Urothelium cell line (cell line): ENCODE measurements around the gene HTRA3.
"Not testable (repeated sequence)": the region's sequence is repeated elsewhere in the genome, so short reads cannot be mapped to it uniquely, and the experiment has no call there.

Experiments used
- DNase-seq: peaks from one replicate; pipeline ENCODE4 v3.0.0; 2011; ENCODE audit warnings: low spot score, mixed read lengths
- FAIRE-seq: peaks from 2 replicates; lab custom pipeline; 2011; peaks lifted over from hg19 to GRCh38; lab: Jason Lieb, UNC

Gene HTRA3

DNA sequence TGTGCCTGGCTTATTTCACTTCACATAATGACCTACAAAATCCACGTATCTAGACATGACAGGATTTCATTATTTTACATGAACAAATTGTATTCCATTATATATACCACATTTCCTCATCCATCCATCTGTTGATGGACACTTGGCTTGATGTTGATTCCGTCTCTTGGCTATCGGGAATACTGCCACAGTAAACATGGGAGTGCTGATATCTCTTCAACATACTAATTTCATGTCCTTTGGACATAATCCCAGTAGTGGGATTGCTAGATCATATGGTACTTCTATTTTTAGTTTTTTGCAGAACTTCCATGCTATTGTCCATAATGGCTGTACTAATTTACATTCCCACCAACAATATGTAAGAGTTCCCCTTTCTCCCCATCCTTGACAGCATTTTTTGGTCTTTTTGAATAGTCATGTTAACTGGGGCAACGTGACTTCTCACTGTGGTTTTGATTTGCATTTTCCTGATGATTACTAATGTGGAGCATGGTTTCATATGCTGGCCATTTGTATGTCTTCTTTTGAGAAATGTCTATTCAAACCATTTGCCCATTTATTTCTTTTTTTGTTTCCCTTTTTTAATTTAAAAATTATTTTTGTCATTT lies 68.9 kb downstream of the HTRA3 start:
- no peak for DNase-seq
- FAIRE-seq: no peak

DNA sequence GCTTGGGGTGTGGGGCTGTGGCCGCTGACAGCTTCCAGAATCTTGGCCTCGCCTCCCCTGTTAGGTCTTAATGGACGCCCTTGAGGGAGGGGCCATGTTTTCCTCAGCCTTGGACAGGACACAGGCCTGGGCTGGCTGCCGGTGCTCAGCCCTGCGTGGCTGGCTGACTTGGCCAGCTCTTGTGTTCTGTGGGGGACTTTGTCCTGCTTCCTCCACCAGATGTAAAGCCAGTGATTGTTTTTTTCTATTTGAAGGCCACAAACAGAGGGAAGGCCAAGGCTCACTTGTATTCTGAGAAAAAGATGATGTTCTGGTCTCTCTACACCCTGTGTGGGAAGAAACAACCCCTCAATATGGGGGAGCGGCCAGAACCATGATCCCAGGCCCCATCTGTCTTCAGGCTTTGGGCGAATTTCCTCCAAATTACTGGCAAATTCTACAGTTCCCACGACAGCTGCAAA lies 71.3 kb downstream of the HTRA3 start:
- DNase-seq (no peak), FAIRE-seq (no peak)

DNA sequence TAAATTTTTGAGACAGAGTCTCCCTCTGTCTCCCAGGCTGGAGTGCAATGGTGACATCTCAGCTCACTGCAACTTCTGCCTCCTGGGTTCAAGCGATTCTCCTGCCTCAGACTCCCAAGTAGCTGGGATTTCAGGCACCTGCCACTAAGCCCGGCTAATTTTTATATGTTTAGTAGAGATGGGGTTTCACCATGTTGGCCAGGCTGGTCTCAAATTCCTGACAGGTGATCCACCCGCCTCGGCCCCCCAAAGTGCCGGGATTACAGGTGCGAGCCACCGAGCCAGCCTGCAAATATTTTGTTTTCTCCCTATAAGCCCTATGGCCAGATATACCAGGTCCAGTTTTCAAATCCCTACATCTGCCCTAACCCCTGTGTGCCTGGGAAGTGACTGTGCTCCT lies 71.7 kb downstream of the HTRA3 start:
- not testable (repeated sequence) for DNase-seq, FAIRE-seq

DNA sequence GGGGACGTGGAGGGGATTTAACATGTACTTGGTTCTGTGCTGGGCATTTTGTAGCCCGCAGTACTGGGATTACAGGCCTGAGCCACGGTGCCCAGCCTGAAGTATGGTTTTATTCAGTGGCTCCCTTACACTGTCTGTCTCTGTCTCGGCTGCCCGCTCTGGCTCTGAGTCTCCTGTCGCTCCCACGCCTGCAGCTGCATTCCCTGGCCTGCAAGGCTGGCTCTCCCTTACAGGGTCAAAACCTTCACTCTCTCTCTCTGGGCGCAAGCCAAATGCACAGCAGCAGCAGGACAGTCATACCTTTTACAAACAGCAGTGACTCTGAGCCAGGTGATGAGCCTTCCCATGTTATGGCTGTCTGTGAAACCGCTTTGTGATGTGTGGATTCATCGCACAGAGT lies 72.1 kb downstream of the HTRA3 start:
- no peak for FAIRE-seq
- no peak for DNase-seq

DNA sequence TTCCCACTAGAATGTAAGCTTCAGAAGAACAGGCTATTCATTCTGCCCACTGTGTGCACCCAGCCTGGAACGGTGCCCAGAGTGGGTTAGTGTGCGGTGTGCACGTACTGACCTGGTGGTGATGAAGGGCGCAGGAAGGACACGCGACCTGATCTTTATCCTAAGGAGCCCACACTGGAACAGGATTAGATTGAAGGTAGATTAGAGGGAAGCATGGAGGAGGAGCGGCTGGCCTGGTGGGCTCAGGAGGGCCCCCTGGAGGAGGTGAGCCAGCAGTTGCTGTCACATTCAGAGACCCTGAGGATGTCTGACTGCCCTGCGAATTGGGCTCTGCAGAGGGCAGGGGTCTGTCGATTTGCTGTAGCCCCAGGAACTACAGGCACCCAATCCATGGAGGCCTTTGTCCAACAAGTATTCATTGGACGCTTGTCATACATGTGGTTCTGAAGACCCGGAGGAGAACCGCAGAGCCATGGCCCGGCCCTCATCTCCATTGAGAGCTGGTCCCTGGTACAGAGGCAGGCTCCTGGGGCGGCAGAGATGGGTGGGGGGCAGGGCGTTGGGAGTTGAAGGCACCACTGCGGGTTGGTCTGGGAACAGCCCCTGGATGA lies 73.2 kb downstream of the HTRA3 start:
- DNase-seq: no peak
- no peak for FAIRE-seq

DNA sequence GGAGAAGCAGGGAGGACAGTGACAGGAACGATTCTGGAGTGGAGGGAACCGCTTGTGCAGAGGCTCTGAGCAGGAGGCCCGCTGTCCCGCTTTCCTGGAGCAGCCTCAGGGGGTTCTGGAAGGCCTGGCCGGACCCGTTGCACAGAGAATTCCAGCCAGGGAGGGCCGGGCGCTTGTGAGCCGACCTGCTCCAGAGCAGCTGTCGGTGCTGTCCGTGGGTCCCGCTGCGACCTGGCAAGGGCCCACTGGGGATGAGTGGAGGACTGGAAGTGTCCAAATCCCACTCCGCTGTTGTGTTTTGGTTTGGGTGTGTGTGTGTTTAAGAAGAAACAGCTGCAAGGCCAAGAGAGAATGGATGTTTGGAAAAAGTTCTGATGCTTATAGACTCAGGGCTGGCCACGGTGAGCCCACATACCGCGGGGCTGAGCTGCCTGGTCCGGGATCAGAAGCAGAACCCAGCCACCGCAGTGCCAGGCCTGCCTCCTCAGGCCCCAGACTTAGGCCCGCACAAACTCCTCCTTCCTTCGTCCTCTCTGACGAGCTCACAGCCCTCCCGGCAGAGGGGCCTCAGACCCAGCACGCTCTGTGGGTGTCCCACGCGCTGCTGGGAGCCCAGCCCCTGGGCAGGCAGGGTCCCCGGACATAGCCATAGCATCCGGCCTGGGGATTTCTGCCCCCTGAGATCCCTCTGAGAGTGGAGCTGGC lies 73.9 kb downstream of the HTRA3 start:
- FAIRE-seq (no peak), DNase-seq (no peak)

DNA sequence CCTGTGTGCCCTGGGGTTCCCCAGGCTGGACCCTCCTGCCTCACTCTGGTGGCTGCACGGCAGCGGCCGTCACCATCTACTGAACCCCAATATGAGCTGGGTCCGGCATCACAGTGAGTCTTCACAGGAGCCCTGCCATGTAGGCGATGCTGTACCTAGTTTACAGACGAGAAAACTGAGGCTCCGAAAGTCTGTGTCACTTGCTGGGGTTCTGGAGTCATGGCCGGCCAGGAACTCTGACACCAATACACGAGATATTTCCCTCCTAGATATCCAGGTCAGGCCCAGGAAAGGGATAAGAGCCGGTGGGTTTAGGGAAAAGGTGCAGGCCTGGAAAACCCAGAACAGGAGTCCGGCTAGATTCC lies 74.4 kb downstream of the HTRA3 start:
- no peak for DNase-seq
- no peak for FAIRE-seq

DNA sequence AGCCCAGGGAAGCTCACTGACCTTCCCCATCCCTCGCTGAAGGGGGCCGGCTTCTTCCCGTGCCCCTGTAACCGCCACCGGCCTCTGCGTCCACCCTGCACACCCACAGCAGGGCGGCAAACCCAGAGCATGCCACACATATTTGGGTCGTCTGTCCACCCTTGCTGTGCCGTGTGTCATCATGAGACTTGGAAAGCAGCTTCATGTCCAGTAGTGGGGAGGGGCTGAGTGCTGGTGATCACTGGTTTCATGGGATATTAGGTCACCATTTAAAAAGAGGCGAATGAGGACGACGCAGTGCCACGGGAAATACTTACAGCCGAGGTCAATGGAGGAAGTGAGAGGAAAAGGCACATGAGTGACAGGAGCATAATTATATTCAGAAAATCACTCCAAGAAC lies 74.8 kb downstream of the HTRA3 start:
- FAIRE-seq (no peak), DNase-seq (no peak)

DNA sequence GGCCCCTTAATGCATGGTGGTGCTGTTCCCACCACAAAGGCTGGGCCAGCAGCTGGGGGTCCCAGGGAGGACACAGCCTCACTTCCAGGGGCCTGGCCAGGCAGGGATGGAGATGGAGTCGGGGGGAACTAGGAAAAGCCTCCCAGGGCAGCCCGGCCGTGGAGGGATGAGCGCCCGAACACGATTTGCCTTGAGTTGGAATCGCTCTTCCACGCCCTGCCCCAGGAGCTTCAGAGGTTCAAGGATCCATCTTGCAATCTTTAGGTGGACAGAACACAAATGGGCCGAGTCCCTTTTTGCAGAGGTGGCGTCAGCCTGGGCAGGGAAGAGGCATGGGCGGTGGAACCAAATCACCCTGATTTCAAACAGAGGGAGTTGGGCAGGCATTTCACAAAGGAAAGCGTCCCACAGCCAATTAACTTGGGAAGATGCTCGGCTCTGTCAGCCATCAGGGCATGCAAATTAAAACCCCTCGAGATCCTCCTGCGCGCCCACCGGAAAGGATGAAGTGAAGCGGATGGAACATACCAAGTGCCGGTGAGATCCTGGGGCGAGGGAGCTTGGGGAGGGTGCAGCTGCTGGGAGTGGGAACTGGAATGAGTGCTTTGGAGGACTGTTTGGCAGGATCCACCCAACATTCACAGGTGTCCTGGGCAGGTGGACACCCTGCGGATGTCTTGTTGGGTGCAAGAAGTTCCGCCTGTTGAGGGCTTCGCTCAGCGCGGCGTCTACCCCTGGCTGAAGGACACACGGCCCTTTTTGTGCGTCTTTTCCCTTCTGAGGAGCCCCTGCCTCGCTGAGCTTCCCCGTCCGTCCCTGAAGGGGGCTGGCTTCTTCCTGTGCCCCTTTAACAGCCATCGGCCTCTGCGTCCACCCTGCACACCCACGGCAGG lies 75.7 kb downstream of the HTRA3 start:
- DNase-seq: no peak
- no peak for FAIRE-seq

DNA sequence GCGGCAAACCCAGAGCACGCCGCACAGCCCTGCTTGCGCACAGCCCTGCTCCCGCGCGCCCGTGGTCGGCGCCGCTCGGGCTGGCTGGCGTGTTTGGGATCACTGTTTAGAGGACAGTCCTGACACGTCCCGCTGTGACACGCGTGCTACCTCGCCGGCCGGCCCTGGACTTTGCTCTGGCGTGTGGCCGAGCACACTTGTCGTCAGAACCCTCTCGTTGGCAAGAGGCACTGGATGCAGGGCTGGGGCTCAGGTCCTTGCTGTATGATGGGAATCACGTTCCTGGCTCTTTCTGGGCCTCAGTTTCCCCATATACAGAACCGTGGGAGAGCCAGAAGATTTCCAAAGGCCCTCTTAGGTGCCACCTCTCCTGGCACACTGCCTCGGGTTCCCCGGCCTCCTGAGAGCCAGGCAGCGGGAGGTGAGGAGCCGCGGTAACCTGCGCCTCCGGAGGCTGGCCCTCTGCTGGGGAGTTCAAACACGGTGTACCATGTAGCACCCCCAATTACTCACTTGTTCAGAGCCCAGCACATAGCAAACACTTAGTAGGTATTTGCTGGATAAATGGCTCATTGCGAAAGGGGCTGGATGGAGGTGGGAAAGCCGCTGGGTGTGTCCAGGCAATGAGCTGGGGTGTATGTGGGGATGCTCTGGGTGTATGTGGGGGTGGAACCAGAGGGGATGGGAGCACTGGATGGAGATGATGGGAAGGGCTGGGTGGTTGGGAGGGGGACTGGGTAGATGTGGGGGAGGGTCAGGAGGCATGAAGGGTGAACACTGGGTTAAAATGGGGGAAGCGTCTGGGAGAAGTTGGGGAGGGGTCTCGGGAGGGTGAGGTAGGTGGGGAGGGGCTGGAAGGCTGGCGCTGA lies 76.6 kb downstream of the HTRA3 start:
- no peak for FAIRE-seq
- DNase-seq: no peak

DNA sequence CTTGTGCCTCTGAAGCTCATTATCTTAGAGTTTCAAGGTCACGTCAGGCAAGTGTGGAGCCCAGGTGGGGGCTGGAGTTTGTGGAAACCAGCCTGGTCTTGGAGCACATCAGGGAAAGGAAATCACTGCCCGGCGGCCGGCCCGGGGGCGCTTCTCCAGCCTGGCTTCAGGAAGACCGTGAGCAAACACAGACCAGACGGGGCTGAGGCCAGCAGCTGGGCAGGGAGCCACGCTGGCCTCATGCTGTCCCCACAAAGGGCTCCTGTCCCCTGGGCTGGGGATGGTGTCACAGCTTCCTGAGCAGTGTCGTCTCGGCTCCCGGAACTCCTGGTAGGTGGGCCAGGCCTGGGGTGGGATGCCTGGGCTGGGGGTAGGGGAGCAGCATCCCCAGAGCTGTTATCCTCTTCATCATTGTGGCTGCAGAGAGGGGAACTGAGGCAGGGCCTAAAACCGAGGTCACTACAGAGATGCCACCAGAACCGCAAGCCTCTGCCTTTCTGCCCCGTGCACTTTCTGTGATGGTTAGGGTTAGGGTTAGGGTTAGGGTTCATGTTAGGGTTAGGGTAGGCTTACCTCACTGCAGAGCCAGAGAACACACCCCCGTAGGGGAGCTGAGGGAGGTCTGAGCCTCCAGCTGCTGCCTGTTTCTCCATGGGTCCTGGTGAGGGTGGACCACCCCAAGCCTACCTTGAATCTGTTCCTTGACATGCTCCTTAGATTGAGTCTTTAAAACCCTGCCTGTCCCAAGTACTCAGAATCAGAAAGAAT lies 77.5 kb downstream of the HTRA3 start:
- DNase-seq (no peak), FAIRE-seq (no peak)

DNA sequence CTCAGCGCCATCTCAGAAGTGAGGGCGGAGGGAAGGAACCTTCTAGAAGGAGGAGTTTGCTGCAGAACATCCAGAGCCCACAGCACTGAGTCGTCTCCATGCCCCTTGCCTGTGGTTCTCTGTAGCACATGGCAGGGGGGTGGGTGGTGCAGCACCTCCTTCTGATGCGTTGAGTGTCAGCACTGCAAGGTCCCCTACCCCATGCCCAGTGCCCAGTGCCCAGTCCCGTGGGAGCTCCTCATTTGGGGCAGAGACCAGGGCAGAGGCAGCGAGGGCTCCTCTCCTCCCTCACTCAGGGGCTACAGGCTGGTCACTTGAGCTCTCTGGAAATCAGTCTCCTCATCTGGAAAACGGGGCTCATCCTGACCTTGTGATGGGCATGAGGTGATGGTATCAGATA lies 78.1 kb downstream of the HTRA3 start:
- FAIRE-seq: no peak
- no peak for DNase-seq

DNA sequence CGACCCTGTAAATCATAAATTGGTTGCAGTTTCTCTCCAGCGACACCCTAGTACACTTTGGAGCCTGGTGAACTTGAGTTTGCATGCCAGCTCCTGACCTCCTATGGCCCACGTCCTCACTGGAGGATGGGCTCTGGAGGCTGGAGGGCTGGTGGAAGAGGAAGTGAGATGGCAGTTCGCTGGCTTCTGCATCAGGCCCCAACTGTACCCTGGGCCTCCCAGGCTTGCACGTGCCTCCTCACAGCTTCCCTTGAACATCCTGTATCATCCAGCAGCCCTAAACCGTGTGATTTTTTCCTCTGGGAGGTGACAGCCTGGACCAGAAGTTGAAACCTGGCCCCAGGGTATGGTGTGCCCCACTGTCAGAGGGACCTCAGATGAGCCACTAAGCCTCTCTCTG lies 78.5 kb downstream of the HTRA3 start:
- DNase-seq: no peak
- no peak for FAIRE-seq

DNA sequence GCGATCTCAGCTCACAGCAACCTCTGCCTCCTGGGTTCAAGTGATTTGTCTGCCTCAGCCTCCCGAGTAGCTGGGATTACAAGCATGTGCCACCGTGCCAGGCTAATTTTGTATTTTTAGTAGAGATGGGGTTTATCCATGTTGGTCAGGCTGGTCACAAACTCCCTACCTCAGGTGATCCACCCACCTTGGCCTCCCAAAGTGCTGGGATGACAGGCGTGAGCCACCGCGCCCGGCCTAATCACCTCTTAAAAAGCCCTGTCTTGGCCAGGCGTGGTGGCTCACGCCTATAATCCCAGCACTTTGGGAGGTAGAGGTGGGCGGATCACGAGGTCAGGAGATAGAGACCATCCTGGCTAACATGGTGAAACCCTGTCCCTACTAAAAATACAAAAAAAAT lies 79.7 kb downstream of the HTRA3 start:
- DNase-seq, FAIRE-seq: not testable (repeated sequence)

DNA sequence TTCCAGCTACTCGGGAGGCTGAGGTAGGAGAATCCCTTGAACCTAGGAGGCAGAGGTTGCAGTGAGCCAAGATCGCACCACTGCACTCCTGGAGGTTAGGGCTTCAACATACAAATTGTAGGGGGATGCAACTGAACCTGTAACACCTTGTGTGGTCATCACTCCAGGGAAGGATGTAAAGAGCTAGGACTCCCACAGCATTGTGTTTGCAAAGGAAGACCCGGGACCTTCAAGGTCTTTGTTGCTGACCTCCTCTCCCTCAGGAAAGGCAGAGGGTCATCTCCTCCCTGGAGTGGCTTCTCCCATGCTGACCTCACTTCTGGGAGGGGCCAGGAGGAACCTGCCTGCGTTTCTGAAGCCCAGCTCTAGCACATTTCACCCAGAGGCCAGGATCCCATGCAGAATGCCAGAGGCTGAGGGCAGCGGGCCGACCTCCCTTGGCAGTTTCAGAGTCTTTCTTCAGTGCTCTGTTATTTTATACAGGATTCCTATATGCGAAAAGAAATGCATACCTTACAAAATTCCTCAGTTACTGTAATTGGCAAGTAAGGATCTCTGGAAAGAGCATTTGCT lies 80.2 kb downstream of the HTRA3 start:
- no peak for DNase-seq
- FAIRE-seq: no peak

DNA sequence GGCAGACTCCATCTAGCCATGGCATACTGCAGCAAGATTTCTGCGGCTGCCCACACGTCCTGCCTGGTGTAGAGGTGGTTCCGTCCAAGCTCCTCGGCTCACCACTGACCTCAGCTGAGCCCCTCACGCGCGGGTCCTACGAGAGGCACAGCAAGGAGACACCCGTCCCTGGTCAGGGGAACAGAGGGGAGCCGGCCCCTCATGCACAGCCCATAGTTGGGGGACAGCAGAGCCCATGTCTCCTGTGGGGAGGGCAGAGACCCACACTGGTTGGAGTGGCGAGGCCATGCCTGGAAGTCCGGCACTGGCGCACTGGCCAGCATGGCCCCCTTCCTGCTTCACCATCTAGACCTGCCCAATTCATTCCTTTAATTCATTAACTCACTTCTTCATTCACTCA lies 80.8 kb downstream of the HTRA3 start:
- no peak for FAIRE-seq

DNA sequence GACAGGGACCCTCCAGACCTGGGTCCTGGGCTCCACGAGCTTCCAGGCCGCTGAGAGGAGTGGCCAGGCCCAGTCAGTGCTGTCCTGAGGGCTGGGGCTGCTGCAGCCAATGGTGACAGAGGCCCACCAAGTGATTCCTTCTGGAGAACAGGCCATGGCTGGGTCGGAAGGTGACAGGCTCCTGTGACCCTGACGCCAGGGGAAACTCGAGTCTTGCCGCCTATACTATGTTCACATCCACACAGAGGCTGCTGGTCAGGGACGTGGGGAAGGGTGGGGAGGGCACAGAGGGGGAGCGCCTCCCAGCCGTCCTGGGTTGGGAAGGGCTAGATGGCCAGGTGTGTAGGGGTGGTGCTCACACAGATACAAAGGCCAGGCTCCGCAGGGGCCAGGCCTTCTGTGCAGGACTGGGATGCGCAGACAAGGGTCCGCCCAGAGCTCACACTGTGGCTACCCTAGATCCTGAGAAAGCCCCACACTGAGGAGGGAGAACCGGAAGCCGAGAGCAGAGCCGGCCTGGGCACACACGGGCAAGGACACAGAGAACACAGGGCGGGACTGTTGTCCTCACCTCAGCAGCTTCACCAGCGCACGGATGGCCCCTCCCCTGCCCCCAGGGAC lies 81.4 kb downstream of the HTRA3 start:
- no peak for FAIRE-seq
- DNase-seq: no peak

More for the DNA sequence above, 80.8 kb downstream of the HTRA3 start:
- DNase-seq: no peak

DNA sequence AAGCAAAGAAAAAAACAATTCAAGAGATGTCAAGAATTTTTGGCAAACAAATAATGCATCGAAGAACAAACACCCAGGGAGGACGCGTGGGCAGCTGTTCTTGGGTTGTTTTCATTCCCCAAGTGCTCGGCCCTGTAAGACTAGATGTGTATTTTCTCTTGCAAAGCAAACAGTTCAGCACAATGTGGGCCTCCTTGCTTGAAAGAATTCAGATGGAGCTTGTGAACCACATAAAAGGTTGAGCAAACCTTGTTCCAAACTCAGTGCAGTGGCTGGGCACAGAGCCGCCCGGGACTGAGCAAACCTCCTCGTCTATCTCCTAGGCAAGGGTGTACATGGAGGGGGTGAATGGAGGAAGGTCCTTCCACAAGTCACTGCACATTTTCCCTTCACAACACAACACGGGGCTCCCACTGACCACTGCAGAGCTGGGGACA lies 82.4 kb downstream of the HTRA3 start:
- no peak for FAIRE-seq
- DNase-seq: no peak
